ENCODE results near the gene ZNF81.
"Not testable (repeated sequence)": the region's sequence is repeated elsewhere in the genome, so short reads cannot be mapped to it uniquely, and the experiment has no call there.

The ZNF81 gene

GRCh38 chrX:47936940-47937317 is 100.2 kb downstream of the ZNF81 start:
- no peak for DNase-seq

- DNase-seq = no peak
These were observed 103.7 kb downstream of the ZNF81 start for GRCh38 chrX:47940448-47940847.

- no peak for DNase-seq
These were observed 104.7 kb downstream of the ZNF81 start for GRCh38 chrX:47941423-47941822.

GRCh38 chrX:47955295-47955694 is 118.6 kb downstream of the ZNF81 start:
- not testable (repeated sequence) for DNase-seq

GRCh38 chrX:47956016-47956415 is 119.3 kb downstream of the ZNF81 start:
- no peak for DNase-seq

GRCh38 chrX:47958206-47958605 is 121.5 kb downstream of the ZNF81 start:
- DNase-seq = not testable (repeated sequence)

GRCh38 chrX:47958761-47959342 is 122.2 kb downstream of the ZNF81 start:
- DNase-seq = peak; percentile 2

- peak; percentile 78 for DNase-seq
These were observed 123.7 kb downstream of the ZNF81 start for GRCh38 chrX:47960406-47960805.

- not testable (repeated sequence) for DNase-seq
These were observed 125.1 kb downstream of the ZNF81 start for GRCh38 chrX:47961830-47962229.

GRCh38 chrX:47965526-47965925 is 128.8 kb downstream of the ZNF81 start:
- DNase-seq = not testable (repeated sequence)
